GM12864 (cell line): ENCODE measurements around the gene SYTL4.

Experiments
- DNase-seq: peaks from one replicate; pipeline ENCODE4 v3.0.0-alpha.2; 2011; ENCODE audit warnings: low read depth
- H3K4me3 ChIP-seq: 2 replicates; pipeline ENCODE4 v1.5.1; 2011; ENCODE audit warnings: mild to moderate bottlenecking, low read depth, low read length, control low read depth
- TF ChIP-seq, protein P1 (sequence below): IDR thresholded peaks from 2 replicates; pipeline ENCODE4 v1.5.1; 2011; ENCODE audit warnings: low read depth, mild to moderate bottlenecking, moderate library complexity, low read length, control low read depth, inconsistent platforms; ENCODE audit errors: missing control alignments

SYTL4 gene

GRCh38 chrX:100662170-100662569 is 69.8 kb downstream of the SYTL4 start:
- no peak for DNase-seq
- TF ChIP-seq, protein P1, sequence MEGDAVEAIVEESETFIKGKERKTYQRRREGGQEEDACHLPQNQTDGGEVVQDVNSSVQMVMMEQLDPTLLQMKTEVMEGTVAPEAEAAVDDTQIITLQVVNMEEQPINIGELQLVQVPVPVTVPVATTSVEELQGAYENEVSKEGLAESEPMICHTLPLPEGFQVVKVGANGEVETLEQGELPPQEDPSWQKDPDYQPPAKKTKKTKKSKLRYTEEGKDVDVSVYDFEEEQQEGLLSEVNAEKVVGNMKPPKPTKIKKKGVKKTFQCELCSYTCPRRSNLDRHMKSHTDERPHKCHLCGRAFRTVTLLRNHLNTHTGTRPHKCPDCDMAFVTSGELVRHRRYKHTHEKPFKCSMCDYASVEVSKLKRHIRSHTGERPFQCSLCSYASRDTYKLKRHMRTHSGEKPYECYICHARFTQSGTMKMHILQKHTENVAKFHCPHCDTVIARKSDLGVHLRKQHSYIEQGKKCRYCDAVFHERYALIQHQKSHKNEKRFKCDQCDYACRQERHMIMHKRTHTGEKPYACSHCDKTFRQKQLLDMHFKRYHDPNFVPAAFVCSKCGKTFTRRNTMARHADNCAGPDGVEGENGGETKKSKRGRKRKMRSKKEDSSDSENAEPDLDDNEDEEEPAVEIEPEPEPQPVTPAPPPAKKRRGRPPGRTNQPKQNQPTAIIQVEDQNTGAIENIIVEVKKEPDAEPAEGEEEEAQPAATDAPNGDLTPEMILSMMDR, result no peak
- H3K4me3 ChIP-seq, result no peak overlapping the region

- no peak overlapping the region for H3K4me3 ChIP-seq
- TF ChIP-seq, protein P1, result no peak
- no peak for DNase-seq
These were observed 72.3 kb downstream of the SYTL4 start for GRCh38 chrX:100659431-100660137.

DNA sequence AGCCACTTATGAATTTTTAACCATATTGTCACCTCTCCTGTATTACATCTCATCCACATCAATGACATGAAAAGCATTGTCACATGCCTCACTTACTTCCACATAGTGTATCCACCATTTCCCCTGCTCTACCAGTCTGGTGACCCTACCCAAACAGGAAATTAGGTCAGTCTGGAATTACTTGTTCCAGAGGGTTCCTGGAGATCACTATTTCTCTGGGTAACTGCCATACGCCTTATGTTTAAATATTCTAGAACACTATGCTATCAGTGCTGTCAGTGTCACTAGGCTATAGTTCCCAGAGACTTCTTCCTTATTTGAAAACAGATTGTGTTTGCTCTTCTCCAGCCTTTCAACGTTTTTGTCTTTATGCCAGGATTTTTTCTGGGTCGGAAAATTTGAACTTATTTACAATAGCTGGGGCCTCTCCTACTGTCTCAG is 73.0 kb downstream of the SYTL4 start:
- DNase-seq, result no peak
- TF ChIP-seq, protein P1, result no peak
- H3K4me3 ChIP-seq, result no peak overlapping the region

DNA sequence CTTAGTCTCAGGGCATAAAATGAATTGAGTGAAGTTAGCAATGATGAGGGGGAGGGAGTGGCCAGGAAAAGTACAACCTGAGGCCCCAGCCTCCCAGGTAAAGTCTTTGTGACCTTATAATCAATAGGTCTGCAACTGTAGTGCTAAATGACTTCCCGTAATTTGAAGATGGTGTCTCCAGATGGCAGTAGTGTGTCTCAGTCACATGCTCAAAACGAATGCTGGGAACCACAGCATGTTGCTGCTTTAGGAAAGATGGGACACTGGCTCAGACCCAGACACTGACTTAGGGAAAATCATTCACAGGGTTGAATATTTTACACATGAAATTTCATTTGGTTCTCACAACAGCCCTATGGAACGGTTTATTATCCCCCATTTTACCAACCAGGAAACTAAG is 77.7 kb downstream of the SYTL4 start:
- TF ChIP-seq, protein P1, result peak; percentile 19
- no peak for DNase-seq
- H3K4me3 ChIP-seq, result no peak overlapping the region

GRCh38 chrX:100652266-100652665 is 79.7 kb downstream of the SYTL4 start:
- H3K4me3 ChIP-seq, result no peak overlapping the region
- TF ChIP-seq, protein P1, result no peak
- no peak for DNase-seq

GRCh38 chrX:100650841-100651240 is 81.1 kb downstream of the SYTL4 start:
- no peak for DNase-seq
- TF ChIP-seq, protein P1, result no peak

More at GRCh38 chrX:100650841-100651240, 81.1 kb downstream of the SYTL4 start:
- no peak overlapping the region for H3K4me3 ChIP-seq
